PC-3 (cell line): ENCODE data around the gene WDR27. TPM values are rescaled to one million over a fixed set of nuclear protein-coding genes. Genes with fewer than 3 reads are reported as not detected.
A peak's percentile ranks its signal among the peaks of the same experiment; 100 is the strongest.

Experiments used
- ATAC-seq: fragments of 200-7000 bp; cut with Tn5 transposase; 2 replicates; pipeline ENCODE4 v1.9.1; 2020; ENCODE audit warnings: mild to moderate bottlenecking, moderate library complexity
- BruUV-seq: library from RNA; stranded (reverse); fragments of 400-500 nt; replicated peaks from 2 replicates; lab custom pipeline; 2021; lab: Mats Ljungman, UMichigan
- CTCF ChIA-PET: fragments of 300-600 bp; sonication (Branson Sonifier 250); formaldehyde crosslinking; loops from one replicate; lab custom pipeline; 2022; ENCODE audit warnings: antibody characterized with exemption; lab: Charles Lee
- POLR2A ChIA-PET: fragments of 300-600 bp; sonication (Branson Sonifier 250); formaldehyde crosslinking; loops from one replicate; lab custom pipeline; 2022; ENCODE audit warnings: antibody characterized with exemption; ENCODE audit not compliant: unreplicated experiment; lab: Charles Lee
- DNase-seq: peaks from one replicate; pipeline ENCODE4 v3.0.0-alpha.2; 2015
- H2AFZ ChIP-seq: fragments of 300-600 bp; sonication (generic); 2 replicates; pipeline ENCODE4 v1.6.0; 2016; ENCODE audit warnings: antibody characterized with exemption, low read length
- H3F3A ChIP-seq: fragments of 300-600 bp; sonication (generic); one replicate; pipeline ENCODE4 v1.6.0; 2017; ENCODE audit warnings: antibody characterized with exemption, low read length, control low read depth, mild to moderate bottlenecking; ENCODE audit not compliant: unreplicated experiment
- H3K27ac ChIP-seq: fragments of 300-600 bp; sonication (generic); 2 replicates; pipeline ENCODE4 v1.5.1; 2016; ENCODE audit warnings: mild to moderate bottlenecking, low read length
- H3K27me3 ChIP-seq: fragments of 300-600 bp; sonication (generic); 2 replicates; pipeline ENCODE4 v1.6.1; 2016; ENCODE audit warnings: low read length, mixed read lengths
- H3K36me3 ChIP-seq: fragments of 300-600 bp; sonication (generic); 2 replicates; pipeline ENCODE4 v1.6.1; 2016; ENCODE audit warnings: low read depth, mixed run types, low read length, mixed read lengths
- H3K4me1 ChIP-seq: fragments of 300-600 bp; sonication (generic); 2 replicates; pipeline ENCODE4 v1.5.1; 2016; ENCODE audit warnings: low read length; ENCODE audit not compliant: insufficient read depth
- H3K4me2 ChIP-seq: fragments of 300-600 bp; sonication (generic); 2 replicates; pipeline ENCODE4 v1.6.0; 2016; ENCODE audit warnings: low read length
- H3K4me3 ChIP-seq: fragments of 300-600 bp; sonication (generic); 2 replicates; pipeline ENCODE4 v1.5.1; 2016; ENCODE audit warnings: mild to moderate bottlenecking, low read length, mixed read lengths
- H3K79me2 ChIP-seq: fragments of 300-600 bp; sonication (generic); 2 replicates; pipeline ENCODE4 v1.6.1; 2017; ENCODE audit warnings: low read length, mixed read lengths
- H3K9ac ChIP-seq: fragments of 300-600 bp; sonication (generic); 2 replicates; pipeline ENCODE4 v1.6.0; 2016; ENCODE audit warnings: mild to moderate bottlenecking, low read length
- H3K9me2 ChIP-seq: fragments of 300-600 bp; sonication (generic); replicated peaks from 2 replicates; pipeline ENCODE4 v1.6.1; 2016; ENCODE audit warnings: mixed run types, low read length, mixed read lengths
- H3K9me3 ChIP-seq: fragments of 300-600 bp; sonication (generic); 2 replicates; pipeline ENCODE4 v1.6.1; 2016; ENCODE audit warnings: low read length, mixed read lengths
- H4K20me1 ChIP-seq: fragments of 300-600 bp; sonication (generic); 2 replicates; pipeline ENCODE4 v1.6.1; 2016; ENCODE audit warnings: low read length, mixed read lengths
- CTCF ChIP-seq: fragments of 300-600 bp; sonication (generic); conservative IDR thresholded peaks from 2 replicates; pipeline ENCODE4 v1.5.1; 2017; ENCODE audit warnings: antibody characterized with exemption, low read depth, mild to moderate bottlenecking, low read length
- EZH2 ChIP-seq: fragments of 300-600 bp; sonication (generic); IDR thresholded peaks from one replicate; pipeline ENCODE4 v1.6.1; 2017; ENCODE audit warnings: antibody characterized with exemption, mild to moderate bottlenecking, low read length; ENCODE audit not compliant: unreplicated experiment
- EZH2phosphoT487 ChIP-seq: fragments of 300-600 bp; sonication (generic); IDR thresholded peaks from 2 replicates; pipeline ENCODE4 v1.6.1; 2018; ENCODE audit warnings: mild to moderate bottlenecking, antibody characterized with exemption, low read length, borderline replicate concordance
- intact Hi-C: fragments of 100-400 bp; cut with micrococcal nuclease; formaldehyde crosslinking; loops from 2 replicates; pipeline ENCODE4 v1.9.0; 2023
- total RNA-seq: library from RNA; depleted of rRNA; stranded (reverse); fragments of >200 nt; gene quantifications from 2 replicates; pipeline ENCODE4 v1.2.3, GENCODE V29; 2014

Gene WDR27
- total RNA-seq, 1 experiment from 2014 or later, result 20.0 TPM

GRCh38 chr6:169589699-169590257 lies 112.1 kb downstream of the WDR27 start:
- ATAC-seq, result peak; percentile 38
- Histone ChIP-seq H3K27ac (no peak overlapping the region), H2AFZ (no peak overlapping the region), H4K20me1 (no peaks in the 10 kb centered on the region), H3K9me2 (no peaks in the 10 kb centered on the region), H3K4me3 (no peak overlapping the region), H3K9ac (no peak overlapping the region), H3K27me3 (no peaks in the 10 kb centered on the region), H3K4me2 (no peak overlapping the region), H3F3A (no peaks in the 10 kb centered on the region), H3K36me3 (no peaks in the 10 kb centered on the region), H3K79me2 (no peaks in the 10 kb centered on the region), H3K4me1 (no peaks in the 10 kb centered on the region), H3K9me3 (no peaks in the 10 kb centered on the region)
- TF ChIP-seq EZH2 (no peak), EZH2phosphoT487 (no peak), CTCF (no peak)
- ChIA-PET CTCF (no interaction called here), POLR2A (no interaction called here)
- BruUV-seq, result no TSS peak
- peak; percentile 3 for DNase-seq
- intact Hi-C loops, result no loop called here

GRCh38 chr6:169589293-169589692 lies 112.5 kb downstream of the WDR27 start:
- no peak overlapping the region for H3K27ac ChIP-seq
- POLR2A ChIA-PET, result no interaction called here
- H3K27me3 ChIP-seq, result no peaks in the 10 kb centered on the region
- no peak overlapping the region for H3K4me2 ChIP-seq
- no peaks in the 10 kb centered on the region for H3K79me2 ChIP-seq
- no peaks in the 10 kb centered on the region for H3K9me2 ChIP-seq
- DNase-seq (no peak), ATAC-seq (no peak)
- no peaks in the 10 kb centered on the region for H3K4me1 ChIP-seq
- no peaks in the 10 kb centered on the region for H3K9me3 ChIP-seq
- intact Hi-C loops, result no loop called here
- no peak overlapping the region for H3K9ac ChIP-seq
- no peak overlapping the region for H3K4me3 ChIP-seq
- TF ChIP-seq EZH2, result no peak
- TF ChIP-seq EZH2phosphoT487, result no peak
- TF ChIP-seq CTCF, result no peak
- no peak overlapping the region for H2AFZ ChIP-seq
- no peaks in the 10 kb centered on the region for H3K36me3 ChIP-seq
- H4K20me1 ChIP-seq, result no peaks in the 10 kb centered on the region
- CTCF ChIA-PET, result no interaction called here
- no peaks in the 10 kb centered on the region for H3F3A ChIP-seq
- no TSS peak for BruUV-seq

GRCh38 chr6:169587975-169588374 lies 113.9 kb downstream of the WDR27 start:
- H3F3A ChIP-seq, result no peaks in the 10 kb centered on the region
- H3K9me3 ChIP-seq, result no peaks in the 10 kb centered on the region
- ChIA-PET CTCF (no interaction called here), POLR2A (no interaction called here)
- H3K79me2 ChIP-seq, result no peaks in the 10 kb centered on the region
- H3K9me2 ChIP-seq, result no peaks in the 10 kb centered on the region
- no peaks in the 10 kb centered on the region for H3K36me3 ChIP-seq
- no TSS peak for BruUV-seq
- ATAC-seq (no peak), DNase-seq (no peak)
- TF ChIP-seq EZH2 (no peak), EZH2phosphoT487 (no peak), CTCF (no peak)
- no peak overlapping the region for H3K4me3 ChIP-seq
- H3K27me3 ChIP-seq, result no peaks in the 10 kb centered on the region
- no peak overlapping the region for H2AFZ ChIP-seq
- H3K4me2 ChIP-seq, result no peak overlapping the region
- H3K9ac ChIP-seq, result no peak overlapping the region
- intact Hi-C loops, result no loop called here
- no peaks in the 10 kb centered on the region for H4K20me1 ChIP-seq
- H3K4me1 ChIP-seq, result no peaks in the 10 kb centered on the region
- H3K27ac ChIP-seq, result no peak overlapping the region
